HG03139 (cell line): ENCODE measurements around the gene EVX2.

Experiments
- ATAC-seq: cut with Tn5 transposase; IDR thresholded peaks from one replicate; pipeline ENCODE4 v1.9.1; 2021; ENCODE audit not compliant: unreplicated experiment

EVX2 gene

DNA sequence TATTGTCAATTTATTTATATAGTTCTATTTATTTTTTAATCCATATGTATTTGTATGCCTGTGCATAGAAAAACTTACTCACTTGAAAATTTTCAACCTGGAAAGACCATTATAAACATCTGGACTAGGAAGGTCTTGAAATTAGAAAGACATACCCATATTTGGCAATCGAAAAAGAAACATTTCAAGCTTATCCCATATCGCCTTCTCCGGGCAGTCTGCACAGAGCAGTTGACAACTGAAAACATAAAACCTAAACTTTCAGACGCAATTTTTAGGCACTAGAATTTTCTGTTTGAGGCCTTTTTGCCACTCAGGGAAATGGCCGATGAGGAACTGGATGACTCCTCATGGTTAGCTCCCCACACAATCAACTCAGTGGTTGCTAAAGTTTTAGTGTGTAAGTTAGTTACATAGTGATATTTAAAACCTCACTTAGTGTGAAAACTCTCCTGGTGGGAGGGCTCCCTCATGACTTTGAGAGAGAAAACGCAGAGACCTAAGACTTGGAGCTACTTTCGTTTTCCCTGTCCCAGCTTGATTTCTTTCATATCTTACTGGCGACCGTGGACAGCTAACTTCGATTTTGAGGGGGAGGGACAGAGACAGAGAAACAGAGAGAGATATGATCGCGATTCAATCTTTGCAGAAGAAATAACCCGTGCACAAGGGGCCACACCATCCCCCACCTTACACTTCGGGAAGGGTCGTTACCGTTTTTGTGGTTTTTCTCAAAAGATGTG, 12.7 kb upstream of the EVX2 start:
- no peak for ATAC-seq

DNA sequence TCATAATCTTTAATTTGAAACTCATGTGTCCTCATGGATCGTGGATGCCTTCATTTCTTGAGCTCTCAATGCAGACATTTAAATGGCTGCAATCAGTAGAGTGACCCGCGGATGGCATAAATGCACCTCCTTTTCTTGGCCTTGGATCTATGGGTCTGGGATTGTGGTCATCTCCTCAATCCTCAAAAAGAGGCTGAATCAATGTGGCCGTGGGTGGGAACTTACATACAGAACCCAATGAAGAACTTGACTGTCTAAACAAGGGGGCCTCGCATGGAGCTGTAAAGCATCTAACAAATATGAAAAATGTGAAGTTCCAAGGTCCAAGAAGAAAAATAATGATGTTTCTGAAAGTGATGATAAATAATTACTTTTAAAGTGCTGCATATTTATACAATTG, 11.7 kb upstream of the EVX2 start:
- no peak for ATAC-seq

GRCh38 chr2:176094349-176094748, 10.6 kb upstream of the EVX2 start:
- ATAC-seq = no peak

DNA sequence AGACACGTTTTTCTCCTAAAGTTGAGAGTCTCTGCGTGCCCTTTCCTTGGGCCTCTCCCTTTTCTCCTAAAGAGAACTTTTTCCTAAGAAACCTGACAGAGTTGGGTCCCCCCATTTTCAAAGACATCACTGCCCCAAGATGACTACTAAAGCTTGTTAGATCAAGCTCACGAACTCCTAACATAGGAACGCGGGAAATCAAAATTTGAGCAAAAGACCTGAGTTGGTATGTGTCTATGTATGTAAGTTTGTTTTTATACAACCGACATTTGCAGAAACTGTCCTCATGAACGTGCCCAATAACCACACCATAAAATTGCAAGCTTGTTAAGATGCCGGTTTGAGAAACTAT, 10.1 kb upstream of the EVX2 start:
- ATAC-seq = no peak

DNA sequence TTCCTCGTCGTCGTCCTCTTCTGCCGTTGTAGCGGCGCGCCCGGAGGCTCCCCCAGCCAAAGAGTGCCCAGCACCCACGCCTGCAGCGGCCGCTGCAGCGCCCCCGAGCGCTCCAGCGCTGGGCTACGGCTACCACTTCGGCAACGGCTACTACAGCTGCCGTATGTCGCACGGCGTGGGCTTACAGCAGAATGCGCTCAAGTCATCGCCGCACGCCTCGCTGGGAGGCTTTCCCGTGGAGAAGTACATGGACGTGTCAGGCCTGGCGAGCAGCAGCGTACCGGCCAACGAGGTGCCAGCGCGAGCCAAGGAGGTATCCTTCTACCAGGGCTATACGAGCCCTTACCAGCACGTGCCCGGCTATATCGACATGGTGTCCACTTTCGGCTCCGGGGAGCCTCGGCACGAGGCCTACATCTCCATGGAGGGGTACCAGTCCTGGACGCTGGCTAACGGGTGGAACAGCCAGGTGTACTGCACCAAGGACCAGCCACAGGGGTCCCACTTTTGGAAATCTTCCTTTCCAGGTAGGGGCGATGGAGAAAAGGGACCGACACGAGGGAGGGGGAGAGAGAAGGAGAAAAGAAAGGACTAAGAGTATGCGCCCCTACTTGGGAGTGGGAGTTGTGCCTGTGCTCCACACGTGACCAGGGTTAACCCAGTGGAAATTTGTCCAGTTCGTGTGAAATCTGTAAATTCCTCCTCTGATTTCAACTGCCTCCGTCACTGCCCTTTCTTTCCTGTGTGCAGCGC, 9.6 kb upstream of the EVX2 start:
- ATAC-seq = no peak

DNA sequence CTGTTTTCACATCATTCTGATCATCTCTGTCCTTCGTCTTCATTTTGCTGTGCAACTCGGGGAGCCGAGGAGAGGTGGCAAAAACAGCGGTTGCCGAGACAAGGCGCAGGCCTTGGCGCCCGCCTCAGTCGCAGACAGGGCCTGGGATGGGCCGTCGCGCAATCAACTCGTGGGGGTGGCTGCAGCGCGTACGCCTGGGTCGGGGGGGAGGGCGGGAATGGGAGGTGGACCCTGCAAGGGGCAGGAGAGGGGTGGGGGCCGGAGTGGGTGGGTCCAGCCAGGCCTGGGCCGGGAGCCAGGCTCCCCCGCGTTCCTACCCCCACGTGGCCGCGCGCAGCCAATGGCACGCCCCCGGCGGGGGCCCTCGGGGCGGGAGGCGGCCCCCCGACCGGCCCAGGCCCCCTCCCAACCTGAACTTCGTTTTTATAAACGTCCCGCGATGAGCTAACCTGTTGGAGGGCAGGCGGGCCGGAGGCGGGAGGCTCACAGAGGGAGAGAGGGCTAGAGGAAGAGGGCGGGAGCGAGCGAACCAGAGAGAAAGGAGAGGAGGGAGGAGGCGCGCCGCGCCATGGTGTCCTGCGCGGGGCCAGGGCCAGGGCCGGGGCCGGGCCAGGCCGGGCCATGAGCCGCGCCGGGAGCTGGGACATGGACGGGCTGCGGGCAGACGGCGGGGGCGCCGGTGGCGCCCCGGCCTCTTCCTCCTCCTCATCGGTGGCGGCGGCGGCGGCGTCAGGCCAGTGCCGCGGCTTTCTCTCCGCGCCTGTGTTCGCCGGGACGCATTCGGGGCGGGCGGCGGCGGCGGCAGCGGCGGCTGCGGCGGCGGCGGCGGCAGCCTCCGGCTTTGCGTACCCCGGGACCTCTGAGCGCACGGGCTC, 8.7 kb upstream of the EVX2 start, which contains the start of gene HOXD13:
Gene HOXD13, plus strand, starts transcription at position 452 of the 875 bp plus-strand sequence. Its CDS starts 170 bp downstream, at position 622.
- no peak for ATAC-seq

- ATAC-seq = no peak
Observed at GRCh38 chr2:176091329-176092258, 7.8 kb upstream of the EVX2 start.

DNA sequence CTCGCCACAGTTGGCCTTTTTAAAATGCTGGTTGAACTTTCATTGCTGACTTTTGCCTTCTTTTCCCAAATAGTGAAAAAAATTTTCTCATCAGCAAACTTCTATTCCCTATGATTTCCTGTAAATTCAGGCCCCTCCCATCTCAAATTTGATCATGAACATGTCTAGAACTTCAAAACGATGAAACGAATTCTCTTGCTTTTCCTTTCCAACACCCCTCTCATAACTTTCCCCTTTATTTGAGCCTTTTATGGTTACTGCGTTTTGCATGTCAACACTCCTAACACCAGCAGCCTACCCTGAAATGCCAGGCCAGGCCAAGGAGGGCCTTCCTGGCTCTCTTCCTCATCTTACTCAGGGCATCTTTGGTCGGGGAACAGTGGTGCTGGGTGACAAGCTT, 7.1 kb upstream of the EVX2 start:
- no peak for ATAC-seq

GRCh38 chr2:176089843-176090395, 6.2 kb upstream of the EVX2 start:
- no peak for ATAC-seq

GRCh38 chr2:176088937-176089842, 5.4 kb upstream of the EVX2 start:
- no peak for ATAC-seq

GRCh38 chr2:176088048-176088936, 4.5 kb upstream of the EVX2 start:
- no peak for ATAC-seq

DNA sequence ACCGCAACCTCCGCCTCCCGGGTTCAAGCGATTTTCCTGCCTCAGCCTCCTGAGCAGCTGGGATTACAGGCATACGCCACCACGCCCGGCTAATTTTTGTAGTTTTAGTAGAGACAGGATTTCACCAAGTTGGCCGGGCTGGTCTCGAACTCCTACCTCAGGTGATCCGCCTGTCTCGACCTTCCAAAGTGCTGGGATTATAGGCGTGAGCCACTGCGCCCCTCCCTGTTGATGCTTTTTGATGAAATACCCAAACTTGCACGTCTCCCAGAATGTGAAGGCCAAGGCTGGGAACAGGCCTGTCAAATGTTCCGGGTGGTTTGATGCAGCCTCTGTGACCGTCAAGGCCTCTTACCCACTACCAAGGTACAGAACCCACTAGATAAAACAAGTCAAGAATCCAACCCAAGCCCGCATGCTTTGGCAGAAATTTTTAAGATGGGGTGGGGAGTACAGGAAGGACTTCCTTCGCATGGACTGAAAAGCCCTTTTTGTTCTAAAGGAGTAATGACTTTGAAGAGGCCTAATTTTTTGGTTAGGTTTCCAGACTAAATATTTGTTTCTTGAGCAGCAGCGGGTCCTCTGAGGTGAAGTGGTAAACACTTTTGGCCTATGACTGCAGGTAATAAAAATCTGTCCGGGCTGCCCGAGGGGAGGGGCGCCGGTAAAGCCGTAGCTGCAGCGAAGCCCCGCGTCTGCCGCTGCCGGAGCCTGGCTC, 3.7 kb upstream of the EVX2 start:
- ATAC-seq = no peak

DNA sequence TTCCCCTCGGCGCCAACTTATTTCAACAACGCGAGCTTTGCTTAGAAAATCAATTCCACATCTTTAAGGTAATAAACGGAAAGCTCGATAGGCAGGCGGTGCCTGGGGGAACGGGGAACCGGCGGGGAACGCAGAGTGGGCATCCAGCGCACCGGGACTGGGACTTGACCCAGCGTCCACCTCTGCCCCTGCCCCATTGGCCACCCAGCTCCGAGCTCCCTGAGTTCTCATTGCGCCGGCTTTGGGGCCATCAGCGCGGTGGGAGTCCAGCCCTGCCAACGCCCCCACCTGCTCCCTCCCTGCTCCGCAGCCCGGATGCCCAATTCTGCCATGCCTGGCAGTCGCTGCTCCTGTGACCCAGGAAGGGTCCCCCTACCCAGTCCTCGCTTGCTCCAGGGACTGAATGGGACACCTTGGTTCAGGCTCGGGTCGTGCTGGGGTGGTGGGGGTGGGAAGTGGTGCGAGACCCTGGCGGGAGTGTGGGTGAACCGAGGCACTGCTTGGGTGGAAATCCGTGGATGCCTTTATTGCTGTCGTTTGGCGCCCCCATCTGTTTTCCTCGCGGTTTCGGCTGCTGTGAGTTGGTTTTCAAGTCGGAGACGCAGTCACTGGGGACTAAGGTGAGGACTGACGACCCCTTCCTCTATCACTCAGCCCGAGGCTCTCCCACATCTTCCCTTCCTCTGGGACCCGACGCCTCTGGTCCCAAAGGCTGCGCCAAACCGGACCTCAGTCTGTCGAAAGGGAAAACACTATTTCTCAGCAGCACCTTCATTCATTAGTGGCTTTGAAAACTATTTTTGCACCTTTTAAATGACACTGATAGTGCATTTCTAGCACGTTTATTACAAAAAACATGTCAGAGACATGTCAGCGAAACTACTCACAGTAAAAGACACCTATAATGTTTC, 2.4 kb upstream of the EVX2 start:
- ATAC-seq = no peak

- ATAC-seq = no peak
Observed at GRCh38 chr2:176085120-176085788, 1.5 kb upstream of the EVX2 start.

DNA sequence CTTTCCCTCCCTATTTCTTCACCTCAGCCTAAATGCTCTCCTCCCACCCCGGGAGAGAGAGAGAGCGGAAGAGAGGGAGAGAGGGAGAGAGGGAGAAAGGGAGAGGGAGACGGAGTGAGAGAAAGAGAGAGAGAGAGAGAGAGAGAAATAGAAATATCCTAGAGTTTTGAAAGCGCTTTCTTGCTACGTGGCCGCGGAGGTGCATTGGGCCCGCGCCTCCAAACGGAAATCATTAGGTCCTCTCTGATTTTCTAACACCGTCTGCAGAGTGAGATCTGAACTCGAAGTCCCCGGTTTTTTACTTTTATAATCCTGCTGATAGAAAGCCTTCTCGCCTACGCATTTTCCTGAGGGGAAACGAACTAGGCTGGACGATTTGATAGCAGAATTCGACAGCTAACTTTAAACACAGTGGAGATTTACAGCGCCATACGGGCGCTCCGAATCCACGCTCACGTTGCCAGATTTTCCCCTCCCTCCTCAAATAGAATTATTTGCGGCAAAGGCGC, 903 bp upstream of the EVX2 start:
- ATAC-seq = no peak
